ENCODE measurements around the gene PPARG.

DNA sequence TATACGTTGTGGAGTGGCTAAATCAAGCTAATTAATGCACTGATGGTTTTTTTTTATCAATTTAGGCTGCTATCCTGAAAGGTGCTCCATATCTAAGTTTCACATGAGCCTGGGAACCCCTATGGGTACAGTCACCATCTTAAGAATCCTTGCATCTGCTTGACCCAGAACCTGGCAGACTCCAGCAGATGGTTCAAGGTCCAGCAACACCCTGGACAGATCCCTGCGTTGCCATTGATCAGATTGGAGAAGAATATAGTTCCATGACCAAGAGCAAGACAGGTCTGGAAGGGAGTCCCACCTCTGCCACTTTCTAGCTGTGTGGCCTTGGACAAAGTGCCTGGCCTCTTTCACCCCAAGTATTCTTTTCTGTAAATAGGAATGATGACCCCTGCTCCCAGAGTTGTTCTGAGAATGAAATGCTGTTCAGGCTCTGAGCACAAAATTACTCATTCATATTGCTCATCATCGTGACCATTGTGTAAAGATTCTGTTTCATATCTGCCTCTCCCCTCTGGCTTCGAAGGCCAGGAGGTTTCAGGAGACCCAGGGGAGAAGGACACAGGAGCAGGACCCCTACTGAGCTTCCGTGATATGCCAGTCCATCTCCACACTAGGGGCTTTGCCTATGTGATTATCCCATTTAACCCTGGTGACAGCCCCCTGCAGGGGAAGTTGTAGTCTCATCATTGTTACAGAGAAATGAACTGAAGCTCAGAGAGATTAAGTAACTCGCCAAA, 165.4 kb downstream of the PPARG start:
- TF ChIP-seq FOXM1 (IDR thresholded peaks at IDR 0.05; ENCODE audit: low read depth), result no peak
- no peak for TF ChIP-seq TAF1 (IDR thresholded peaks at IDR 0.05; ENCODE audit: borderline replicate concordance, low read depth, low read length)
- no peak for TF ChIP-seq EP300 (IDR thresholded peaks at IDR 0.05; ENCODE audit: borderline replicate concordance in 1 of 2, low read depth in 1 of 2, low read length in 1 of 2)
- TF ChIP-seq, protein P1, sequence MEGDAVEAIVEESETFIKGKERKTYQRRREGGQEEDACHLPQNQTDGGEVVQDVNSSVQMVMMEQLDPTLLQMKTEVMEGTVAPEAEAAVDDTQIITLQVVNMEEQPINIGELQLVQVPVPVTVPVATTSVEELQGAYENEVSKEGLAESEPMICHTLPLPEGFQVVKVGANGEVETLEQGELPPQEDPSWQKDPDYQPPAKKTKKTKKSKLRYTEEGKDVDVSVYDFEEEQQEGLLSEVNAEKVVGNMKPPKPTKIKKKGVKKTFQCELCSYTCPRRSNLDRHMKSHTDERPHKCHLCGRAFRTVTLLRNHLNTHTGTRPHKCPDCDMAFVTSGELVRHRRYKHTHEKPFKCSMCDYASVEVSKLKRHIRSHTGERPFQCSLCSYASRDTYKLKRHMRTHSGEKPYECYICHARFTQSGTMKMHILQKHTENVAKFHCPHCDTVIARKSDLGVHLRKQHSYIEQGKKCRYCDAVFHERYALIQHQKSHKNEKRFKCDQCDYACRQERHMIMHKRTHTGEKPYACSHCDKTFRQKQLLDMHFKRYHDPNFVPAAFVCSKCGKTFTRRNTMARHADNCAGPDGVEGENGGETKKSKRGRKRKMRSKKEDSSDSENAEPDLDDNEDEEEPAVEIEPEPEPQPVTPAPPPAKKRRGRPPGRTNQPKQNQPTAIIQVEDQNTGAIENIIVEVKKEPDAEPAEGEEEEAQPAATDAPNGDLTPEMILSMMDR (IDR thresholded peaks at IDR 0.05), result no peak
- TF ChIP-seq, protein P2, sequence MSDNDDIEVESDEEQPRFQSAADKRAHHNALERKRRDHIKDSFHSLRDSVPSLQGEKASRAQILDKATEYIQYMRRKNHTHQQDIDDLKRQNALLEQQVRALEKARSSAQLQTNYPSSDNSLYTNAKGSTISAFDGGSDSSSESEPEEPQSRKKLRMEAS (IDR thresholded peaks at IDR 0.05; ENCODE audit: low read depth), result no peak
- TF ChIP-seq POLR2AphosphoS5 (IDR thresholded peaks at IDR 0.05; ENCODE audit: low read depth, low read length), result no peak
- TF ChIP-seq ZBTB33 (IDR thresholded peaks at IDR 0.05; ENCODE audit: borderline replicate concordance, low read depth), result no peak
- no peak for TF ChIP-seq EZH2phosphoT487 (IDR thresholded peaks at IDR 0.05; ENCODE audit: borderline replicate concordance, low read depth)
- TF ChIP-seq MXI1 (IDR thresholded peaks at IDR 0.05; ENCODE audit: low read depth, low read length), result no peak

All from SK-N-SH (cell line).